Parathyroid adenoma (tissue), 2 donors: ENCODE results near the gene TMEM43.

Experiments used
- H2AFZ ChIP-seq: fragments of 300-600 bp; sonication (generic); one replicate; pipeline ENCODE4 v1.7.0; 2017; ENCODE audit warnings: antibody characterized with exemption, mild to moderate bottlenecking
- H3K27ac ChIP-seq: fragments of 300-600 bp; sonication (generic); one replicate; pipeline ENCODE4 v1.7.0; 2017
- H3K27me3 ChIP-seq: fragments of 300-600 bp; sonication (generic); one replicate; pipeline ENCODE4 v1.7.0; 2017; ENCODE audit warnings: low read length; ENCODE audit not compliant: control insufficient read depth, insufficient read depth
- H3K36me3 ChIP-seq: fragments of 300-600 bp; sonication (generic); one replicate; pipeline ENCODE4 v1.7.0; 2017; ENCODE audit warnings: low read length; ENCODE audit not compliant: control insufficient read depth, insufficient read depth
- H3K4me1 ChIP-seq: fragments of 300-600 bp; sonication (generic); one replicate; pipeline ENCODE4 v1.7.0; 2017; ENCODE audit warnings: control low read depth
- H3K4me2 ChIP-seq: fragments of 300-600 bp; sonication (generic); one replicate; pipeline ENCODE4 v1.7.0; 2017; ENCODE audit warnings: low read length
- H3K4me3 ChIP-seq: fragments of 300-600 bp; sonication (generic); one replicate; pipeline ENCODE4 v1.7.0; 2017; ENCODE audit warnings: low read depth, low read length
- H3K79me2 ChIP-seq: fragments of 300-600 bp; sonication (generic); one replicate; pipeline ENCODE4 v1.7.0; 2017; ENCODE audit warnings: control low read depth
- H3K9ac ChIP-seq: fragments of 300-600 bp; sonication (generic); one replicate; pipeline ENCODE4 v1.7.0; 2017; ENCODE audit warnings: mild to moderate bottlenecking
- H3K9me3 ChIP-seq: fragments of 300-600 bp; sonication (generic); one replicate; pipeline ENCODE4 v1.7.0; 2017; ENCODE audit warnings: low read length; ENCODE audit not compliant: control insufficient read depth
- CTCF ChIP-seq: fragments of 300-600 bp; sonication (generic); IDR thresholded peaks from one replicate; pipeline ENCODE4 v1.7.0; 2017; ENCODE audit warnings: antibody characterized with exemption, mild to moderate bottlenecking
- donor health status: primary hyperparathyroidism.

TMEM43 gene

GRCh38 chr3:14150491-14151230, 25.8 kb downstream of the TMEM43 start:
- Histone ChIP-seq H3K4me1 (no peaks in the 10 kb centered on the region), H3K4me3 (no peak overlapping the region), H3K9ac (no peak overlapping the region), H2AFZ (no peak overlapping the region), H3K36me3 (no peaks in the 10 kb centered on the region), H3K9me3 (no peaks in the 10 kb centered on the region), H3K27me3 (no peaks in the 10 kb centered on the region), H3K79me2 (peaks cover 2% of the 10 kb centered on the region), H3K4me2 (no peak overlapping the region), H3K27ac (no peak overlapping the region)
- TF ChIP-seq CTCF = no peak

- no peak for TF ChIP-seq CTCF
- Histone ChIP-seq H3K4me1 (no peaks in the 10 kb centered on the region), H3K4me3 (no peak overlapping the region), H3K27me3 (no peaks in the 10 kb centered on the region), H2AFZ (no peak overlapping the region), H3K79me2 (peaks cover 2% of the 10 kb centered on the region), H3K36me3 (no peaks in the 10 kb centered on the region), H3K4me2 (no peak overlapping the region), H3K9ac (no peak overlapping the region), H3K27ac (no peak overlapping the region), H3K9me3 (no peaks in the 10 kb centered on the region)
Measured at GRCh38 chr3:14151471-14152083, 26.7 kb downstream of the TMEM43 start.

GRCh38 chr3:14152233-14152962, 27.5 kb downstream of the TMEM43 start:
- no peak overlapping the region for H3K27ac ChIP-seq
- H3K4me2 ChIP-seq = no peak overlapping the region
- H3K4me3 ChIP-seq = no peak overlapping the region
- H3K36me3 ChIP-seq = no peaks in the 10 kb centered on the region
- no peaks in the 10 kb centered on the region for H3K4me1 ChIP-seq
- H3K9ac ChIP-seq = no peak overlapping the region
- no peaks in the 10 kb centered on the region for H3K27me3 ChIP-seq
- no peak overlapping the region for H2AFZ ChIP-seq
- no peak for TF ChIP-seq CTCF
- H3K9me3 ChIP-seq = no peaks in the 10 kb centered on the region
- H3K79me2 ChIP-seq = peaks cover 2% of the 10 kb centered on the region

- H3K4me1 ChIP-seq = no peaks in the 10 kb centered on the region
- H3K27me3 ChIP-seq = no peaks in the 10 kb centered on the region
- no peak for TF ChIP-seq CTCF
- no peak overlapping the region for H3K27ac ChIP-seq
- peaks cover 4% of the 10 kb centered on the region for H3K79me2 ChIP-seq
- no peaks in the 10 kb centered on the region for H3K9me3 ChIP-seq
- no peak overlapping the region for H3K9ac ChIP-seq
- no peak overlapping the region for H2AFZ ChIP-seq
- no peak overlapping the region for H3K4me2 ChIP-seq
- no peak overlapping the region for H3K4me3 ChIP-seq
- H3K36me3 ChIP-seq = no peaks in the 10 kb centered on the region
Measured at GRCh38 chr3:14152963-14153355, 28.1 kb downstream of the TMEM43 start.
